HCT116 (cell line): ENCODE measurements around the gene RXFP4. TPM values are rescaled to one million over a fixed set of nuclear protein-coding genes. Genes with fewer than 3 reads are reported as not detected.
A peak's percentile ranks its signal among the peaks of the same experiment; 100 is the strongest.

Source experiments
- ATAC-seq: fragments of 200-7000 bp; cut with Tn5 transposase; 2 replicates; pipeline ENCODE4 v1.9.1; 2020; ENCODE audit warnings: mild to moderate bottlenecking, moderate library complexity
- BruUV-seq: library from RNA; stranded (reverse); fragments of 400-500 nt; replicated peaks from 2 replicates; lab custom pipeline; 2021; lab: Mats Ljungman, UMichigan
- CTCF ChIA-PET: fragments of 300-600 bp; sonication (Branson Sonifier 250); formaldehyde crosslinking; loops from one replicate; lab custom pipeline; 2021; ENCODE audit warnings: antibody characterized with exemption; lab: Charles Lee
- POLR2A ChIA-PET: fragments of 300-600, 350-600 bp; sonication (Branson Sonifier 250); formaldehyde crosslinking; loops from one replicate; lab custom pipeline; 2021; ENCODE audit warnings: antibody characterized with exemption; lab: Charles Lee
- RAD21 ChIA-PET, 2 experiments: fragments of 300-600 bp; sonication (Branson Sonifier 250); formaldehyde crosslinking; loops; one replicate each; lab custom pipeline; 2023; ENCODE audit warnings: low total read pairs in 2 of 2; ENCODE audit not compliant: uncharacterized antibody in 2 of 2, unreplicated experiment in 2 of 2, low non-redundant PET in 1 of 2; lab: Charles Lee
- DNase-seq: peaks from one replicate; pipeline ENCODE4 v3.0.0-alpha.2; 2010; ENCODE audit warnings: low read depth, low spot score
- H2AFZ ChIP-seq: fragments of 200-600 bp; shearing (Covaris generic), sonication (generic); 2 replicates; pipeline ENCODE4 v1.6.1; 2017; ENCODE audit warnings: low read depth, mixed run types, mixed read lengths, antibody characterized with exemption, low read length; ENCODE audit not compliant: poor library complexity, severe bottlenecking
- H3K27ac ChIP-seq: 2 replicates; pipeline ENCODE4 v1.5.1; 2012; ENCODE audit warnings: low read depth, low read length
- H3K27me3 ChIP-seq: fragments of 200-600 bp; sonication (generic); 2 replicates; pipeline ENCODE4 v1.6.1; 2016; ENCODE audit warnings: mixed run types, low read length, mixed read lengths; ENCODE audit not compliant: insufficient read depth
- H3K36me3 ChIP-seq, 2 experiments: fragments of 200-500 bp in 1 of 2; fragments of 200-600 bp in 1 of 2; sonication (Bioruptor generic) in 1 of 2; sonication (generic) in 1 of 2; 2 replicates each; pipeline versions ENCODE4 v1.5.1 to v1.6.1; 2014 to 2016; ENCODE audit warnings: low read length in 2 of 2, inconsistent platforms in 1 of 2, mixed read lengths in 1 of 2, mixed run types in 1 of 2; ENCODE audit not compliant: insufficient read depth in 2 of 2, control insufficient read depth in 1 of 2
- H3K4me1 ChIP-seq, 2 experiments: fragments of 200-600 bp in 1 of 2; sonication (generic) in 1 of 2; 2 replicates each; pipeline versions ENCODE4 v1.5.1 to v1.6.1; 2012 to 2017; ENCODE audit warnings: low read length in 2 of 2, inconsistent platforms in 1 of 2, mild to moderate bottlenecking in 1 of 2, mixed read lengths in 1 of 2, mixed run types in 1 of 2, moderate library complexity in 1 of 2; ENCODE audit not compliant: insufficient read depth in 2 of 2, control insufficient read depth in 1 of 2
- H3K4me2 ChIP-seq: fragments of 200-600 bp; sonication (generic); 2 replicates; pipeline ENCODE4 v1.6.1; 2017; ENCODE audit warnings: mixed run types, low read length, mixed read lengths
- H3K4me3 ChIP-seq, 2 experiments: fragments of 200-600 bp in 1 of 2; sonication (generic) in 1 of 2; replicated peaks in 1 of 2; 2 replicates each; pipeline ENCODE4 v1.5.1; 2011 to 2016; ENCODE audit warnings: low read length in 2 of 2, control low read depth in 1 of 2, low read depth in 1 of 2, mild to moderate bottlenecking in 1 of 2, mixed read lengths in 1 of 2, mixed run types in 1 of 2
- H3K79me2 ChIP-seq: fragments of 200-600 bp; sonication (generic); 2 replicates; pipeline ENCODE4 v1.6.1; 2017; ENCODE audit warnings: mild to moderate bottlenecking, mixed run types, low read length, moderate library complexity, mixed read lengths; ENCODE audit not compliant: insufficient read depth
- H3K9ac ChIP-seq: fragments of 200-600 bp; sonication (generic); 2 replicates; pipeline ENCODE4 v1.6.1; 2016; ENCODE audit warnings: low read length, mixed read lengths
- H3K9me2 ChIP-seq: fragments of 200-600 bp; sonication (generic), shearing (Covaris generic); 2 replicates; pipeline ENCODE4 v1.6.1; 2017; ENCODE audit warnings: mixed run types, mild to moderate bottlenecking, moderate library complexity; ENCODE audit not compliant: insufficient read depth
- H3K9me3 ChIP-seq, 2 experiments: fragments of 200-500 bp in 1 of 2; fragments of 200-600 bp in 1 of 2; sonication (Bioruptor generic) in 1 of 2; sonication (generic) in 1 of 2; 2 replicates each; pipeline ENCODE4 v1.6.1; 2014 to 2017; ENCODE audit warnings: low read length in 2 of 2, mixed read lengths in 2 of 2, inconsistent platforms in 1 of 2, low read depth in 1 of 2, mild to moderate bottlenecking in 1 of 2, mixed run types in 1 of 2, moderate library complexity in 1 of 2; ENCODE audit not compliant: control insufficient read depth in 1 of 2, insufficient read depth in 1 of 2
- H4K20me1 ChIP-seq: fragments of 200-600 bp; sonication (generic), shearing (Covaris generic); 2 replicates; pipeline ENCODE4 v1.6.1; 2017; ENCODE audit warnings: mixed run types, mild to moderate bottlenecking, moderate library complexity; ENCODE audit not compliant: insufficient read depth
- CEBPB ChIP-seq: IDR thresholded peaks from 2 replicates; pipeline ENCODE4 v1.6.1; 2012; ENCODE audit warnings: low read depth
- EGR1 ChIP-seq: IDR thresholded peaks from 2 replicates; pipeline ENCODE4 v1.6.1; 2012; ENCODE audit warnings: low read depth
- EZH2 ChIP-seq: fragments of 200-600 bp; sonication (generic); IDR thresholded peaks from 2 replicates; pipeline ENCODE4 v1.6.1; 2017; ENCODE audit warnings: antibody characterized with exemption, mixed run types
- EZH2phosphoT487 ChIP-seq: fragments of 200-600 bp; IDR thresholded peaks from 2 replicates; pipeline ENCODE4 v1.6.1; 2018; ENCODE audit warnings: antibody characterized with exemption, borderline replicate concordance
- FOSL1 ChIP-seq: IDR thresholded peaks from 2 replicates; pipeline ENCODE4 v1.6.1; 2012; ENCODE audit warnings: low read depth
- POLR2A ChIP-seq: IDR thresholded peaks from 2 replicates; pipeline ENCODE4 v1.7.0; 2011; ENCODE audit warnings: borderline replicate concordance; ENCODE audit not compliant: insufficient read depth, insufficient read length; ENCODE audit errors: extremely low read depth
- POLR2AphosphoS5 ChIP-seq: IDR thresholded peaks from 2 replicates; pipeline ENCODE4 v1.6.1; 2011; ENCODE audit warnings: mild to moderate bottlenecking, low read depth, low read length, moderate library complexity
- SIN3A ChIP-seq: IDR thresholded peaks from 2 replicates; pipeline ENCODE4 v1.6.1; 2012; ENCODE audit warnings: low read depth
- ZFX ChIP-seq: fragments of 450-650 bp; IDR thresholded peaks from 2 replicates; pipeline ENCODE4 v1.6.1; 2017
- ZNF274 ChIP-seq: fragments of 200-500 bp; sonication (Bioruptor generic); IDR thresholded peaks from 2 replicates; pipeline ENCODE4 v1.6.1; 2014; ENCODE audit warnings: mild to moderate bottlenecking, low read depth, low read length, inconsistent platforms
- intact Hi-C: fragments of 100-400 bp; cut with micrococcal nuclease; formaldehyde crosslinking; loops from 2 replicates; pipeline ENCODE4 v1.10.0; 2022
- total RNA-seq: library from RNA; stranded (reverse); gene quantifications from one replicate; pipeline ENCODE4 v1.2.1, GENCODE V29; 2021; ENCODE audit not compliant: unreplicated experiment

The RXFP4 gene
- total RNA-seq, 1 experiment from 2014 or later = 0.20 TPM

- Histone ChIP-seq H3K79me2 (peaks cover 43% of the 10 kb centered on the region), H3K9me3 (no peaks in the 10 kb centered on the region), H3K4me1 (peaks cover 55 to 72% of the 10 kb centered on the region in 2 experiments), H3K4me2 (peak overlapping the region; percentile 96), H3K27me3 (no peaks in the 10 kb centered on the region), H3K4me3 (peak overlapping the region; percentile 87 to 91), H2AFZ (no peak overlapping the region), H3K9me2 (no peaks in the 10 kb centered on the region), H3K36me3 (no peaks in the 10 kb centered on the region), H4K20me1 (no peaks in the 10 kb centered on the region), H3K27ac (peak overlapping the region; percentile 85), H3K9ac (peak overlapping the region; percentile 97)
- ATAC-seq (no peak), DNase-seq (no peak)
- intact Hi-C loops = loop anchor here (2.0 kb wide), 1 partner anchor 17 kb away; no protein-coding TSS in a partner anchor
- BruUV-seq = no TSS peak
- TF ChIP-seq CEBPB (no peak), ZFX (no peak), SIN3A (no peak), EZH2 (no peak), FOSL1 (no peak), POLR2AphosphoS5 (no peak), ZNF274 (no peak), POLR2A (no peak), EZH2phosphoT487 (no peak), EGR1 (no peak)
- ChIA-PET POLR2A (interaction anchor here (1.2 to 2.5 kb wide), 6 partner anchors 10 to 45 kb away, joined by 3 to 12 read pairs (median 4); partner anchors contain the start of gene KHDC4), RAD21 (no interaction called here), CTCF (interaction anchor here (0.5 to 2.6 kb wide), 4 partner anchors 10 to 254 kb away, joined by 3 to 15 read pairs (median 4); no protein-coding TSS in a partner anchor)
These were observed 38.3 kb downstream of the RXFP4 start for GRCh38 chr1:155979597-155980343.
